ENCODE results near the gene DHX40.

Gene DHX40

GRCh38 chr17:59627770-59628171 is 62.4 kb downstream of the DHX40 start:
- Histone ChIP-seq H3K36me3 (peaks cover 16% of the 10 kb centered on the region), H3K27ac (peak overlapping the region; percentile 42), H3K27me3 (ENCODE audit: insufficient read depth, low read depth, severe bottlenecking) (no peaks in the 10 kb centered on the region), H3K4me3 (ENCODE audit: low read depth, low read length) (peak overlapping the region; percentile 15), H3K9me3 (ENCODE audit: severe bottlenecking) (peaks cover 2% of the 10 kb centered on the region)
- no peak for DNase-seq
- no peak for TF ChIP-seq CTCF (IDR thresholded peaks at IDR 0.05; ENCODE audit: low read depth, low read length)

- H3K4me3 ChIP-seq (ENCODE audit: low read depth, low read length), result no peak overlapping the region
- H3K27me3 ChIP-seq (ENCODE audit: insufficient read depth, low read depth, severe bottlenecking), result no peaks in the 10 kb centered on the region
- H3K27ac ChIP-seq, result peak overlapping the region; percentile 42; the same call in 1 of the 2 replicates
- TF ChIP-seq CTCF (IDR thresholded peaks at IDR 0.05; ENCODE audit: low read depth, low read length), result no peak
- H3K9me3 ChIP-seq (ENCODE audit: severe bottlenecking), result peaks cover 2% of the 10 kb centered on the region
- no peak for DNase-seq
- peaks cover 9% of the 10 kb centered on the region for H3K36me3 ChIP-seq
Observed at GRCh38 chr17:59629174-59629573, 63.8 kb downstream of the DHX40 start.

GRCh38 chr17:59631276-59631675 is 65.9 kb downstream of the DHX40 start:
- TF ChIP-seq CTCF (IDR thresholded peaks at IDR 0.05; ENCODE audit: low read depth, low read length), result no peak
- DNase-seq, result no peak
- Histone ChIP-seq H3K36me3 (peaks cover 9% of the 10 kb centered on the region), H3K9me3 (ENCODE audit: severe bottlenecking) (peaks cover 2% of the 10 kb centered on the region), H3K27me3 (ENCODE audit: insufficient read depth, low read depth, severe bottlenecking) (no peaks in the 10 kb centered on the region), H3K27ac (no peak overlapping the region), H3K4me3 (ENCODE audit: low read depth, low read length) (no peak overlapping the region)

GRCh38 chr17:59632398-59632797 is 67.0 kb downstream of the DHX40 start:
- Histone ChIP-seq H3K36me3 (peaks cover 9% of the 10 kb centered on the region), H3K27me3 (ENCODE audit: insufficient read depth, low read depth, severe bottlenecking) (no peaks in the 10 kb centered on the region), H3K9me3 (ENCODE audit: severe bottlenecking) (peaks cover 2% of the 10 kb centered on the region), H3K27ac (no peak overlapping the region), H3K4me3 (ENCODE audit: low read depth, low read length) (no peak overlapping the region)
- DNase-seq, result no peak
- TF ChIP-seq CTCF (IDR thresholded peaks at IDR 0.05; ENCODE audit: low read depth, low read length), result no peak

- Histone ChIP-seq H3K4me3 (ENCODE audit: low read depth, low read length) (no peak overlapping the region), H3K27ac (no peak overlapping the region), H3K36me3 (peaks cover 9% of the 10 kb centered on the region), H3K9me3 (ENCODE audit: severe bottlenecking) (peaks cover 2% of the 10 kb centered on the region), H3K27me3 (ENCODE audit: insufficient read depth, low read depth, severe bottlenecking) (no peaks in the 10 kb centered on the region)
- no peak for TF ChIP-seq CTCF (IDR thresholded peaks at IDR 0.05; ENCODE audit: low read depth, low read length)
- DNase-seq, result no peak
Observed at GRCh38 chr17:59633658-59634359, 68.4 kb downstream of the DHX40 start.
